Sigmoid colon (tissue), 4 donors: ENCODE data around the gene ERGIC1.

Source experiments
- POLR2AphosphoS5 ChIP-seq, 4 donors: sonication (generic); formaldehyde crosslinking; IDR thresholded peaks; one replicate each; pipeline ENCODE4 v1.6.1; 2017; ENCODE audit warnings: antibody characterized with exemption in 4 of 4
- TF ChIP-seq, protein P1 (sequence below), 4 experiments: fragments of 450-650 bp in 3 of 4; fragments of 200-600 bp in 1 of 4; IDR thresholded peaks; one replicate each; pipeline ENCODE4 v1.5.1; 2016 to 2019; ENCODE audit warnings: antibody characterized with exemption in 4 of 4, mild to moderate bottlenecking in 3 of 4, moderate library complexity in 2 of 4

DNA sequence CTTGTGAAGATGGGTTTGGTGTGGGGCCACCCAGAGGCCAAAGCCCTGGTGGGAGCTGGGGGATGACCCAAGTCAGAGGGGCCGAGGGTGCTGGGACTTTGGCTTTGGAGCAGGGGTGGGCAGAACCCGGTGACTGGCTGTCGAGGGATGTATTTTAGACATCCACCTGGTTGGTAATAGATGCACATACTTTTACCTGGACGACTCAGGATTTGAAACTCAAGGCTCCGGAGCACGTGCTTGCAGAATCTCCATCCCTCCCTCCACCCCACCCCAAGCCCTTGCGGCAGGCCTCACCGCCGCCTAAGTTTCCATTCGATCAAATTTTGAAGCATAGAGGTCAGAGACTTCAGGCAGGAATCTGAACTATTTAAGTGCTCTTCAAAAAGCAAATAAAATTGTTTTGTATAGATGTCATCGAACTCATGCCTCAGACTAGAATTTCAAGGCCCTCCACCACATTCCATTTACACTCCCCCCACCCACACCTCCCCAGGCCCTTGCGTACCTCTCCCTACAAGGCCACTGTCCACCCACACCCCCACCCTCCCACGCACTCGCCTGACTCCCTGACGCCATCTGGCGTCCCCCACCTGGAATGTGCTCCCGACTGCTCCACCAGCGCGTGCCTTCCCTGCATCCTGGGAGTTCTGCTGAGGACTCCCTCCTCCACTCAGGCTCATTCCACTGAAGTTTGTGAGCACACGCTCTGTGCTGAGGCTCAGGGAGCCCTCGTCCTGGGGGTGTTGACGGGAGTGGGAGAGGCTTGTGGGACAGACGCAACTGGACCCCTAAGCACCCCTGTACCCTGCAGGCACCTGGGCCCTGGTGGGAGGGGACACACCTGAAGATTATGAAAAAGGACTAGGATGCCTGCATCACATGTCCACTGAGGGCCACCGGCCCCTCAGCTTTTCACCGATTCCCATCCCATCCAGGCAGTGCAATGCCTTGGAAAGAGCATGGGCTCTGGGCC is 68.7 kb downstream of the ERGIC1 start:
- TF ChIP-seq, protein P1, sequence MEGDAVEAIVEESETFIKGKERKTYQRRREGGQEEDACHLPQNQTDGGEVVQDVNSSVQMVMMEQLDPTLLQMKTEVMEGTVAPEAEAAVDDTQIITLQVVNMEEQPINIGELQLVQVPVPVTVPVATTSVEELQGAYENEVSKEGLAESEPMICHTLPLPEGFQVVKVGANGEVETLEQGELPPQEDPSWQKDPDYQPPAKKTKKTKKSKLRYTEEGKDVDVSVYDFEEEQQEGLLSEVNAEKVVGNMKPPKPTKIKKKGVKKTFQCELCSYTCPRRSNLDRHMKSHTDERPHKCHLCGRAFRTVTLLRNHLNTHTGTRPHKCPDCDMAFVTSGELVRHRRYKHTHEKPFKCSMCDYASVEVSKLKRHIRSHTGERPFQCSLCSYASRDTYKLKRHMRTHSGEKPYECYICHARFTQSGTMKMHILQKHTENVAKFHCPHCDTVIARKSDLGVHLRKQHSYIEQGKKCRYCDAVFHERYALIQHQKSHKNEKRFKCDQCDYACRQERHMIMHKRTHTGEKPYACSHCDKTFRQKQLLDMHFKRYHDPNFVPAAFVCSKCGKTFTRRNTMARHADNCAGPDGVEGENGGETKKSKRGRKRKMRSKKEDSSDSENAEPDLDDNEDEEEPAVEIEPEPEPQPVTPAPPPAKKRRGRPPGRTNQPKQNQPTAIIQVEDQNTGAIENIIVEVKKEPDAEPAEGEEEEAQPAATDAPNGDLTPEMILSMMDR (IDR thresholded peaks at IDR 0.05), result peak in 2 of 4 experiments; percentile 15 to 59
- TF ChIP-seq POLR2AphosphoS5 (IDR thresholded peaks at IDR 0.05), result peak; percentile 64 to 93 (median 74)
